Measurements from ENCODE around the gene TMEM51. TPM values are rescaled to one million over a fixed set of nuclear protein-coding genes. Genes with fewer than 3 reads are reported as not detected.

The TMEM51 gene
- total and polyA plus RNA-seq, 9 of the 15 experiments (the other 6 are each of a cell fraction or from before 2014, with no cell fraction given): 0.06 to 1.4 (median 0.58) TPM

GRCh38 chr1:15248216-15248615, 94.7 kb downstream of the TMEM51 start (continued):
- TF ChIP-seq TSHZ1 (CRISPR knock-in tag; IDR thresholded peaks at IDR 0.05) (no peak), MCM5 (IDR thresholded peaks at IDR 0.05; ENCODE audit: low read depth) (no peak), L3MBTL2 (IDR thresholded peaks at IDR 0.05) (no peak), CHD7 (IDR thresholded peaks at IDR 0.05; ENCODE audit: low read depth, low read length) (no peak), ADNP (tag; IDR thresholded peaks at IDR 0.05) (no peak), ZNF518B (CRISPR knock-in tag; IDR thresholded peaks at IDR 0.05) (no peak)
